Liver (tissue), 3 donors: ENCODE measurements around the gene MED20.

Source experiments
- CTCF ChIP-seq: fragments of 150-350 bp; IDR thresholded peaks from 2 replicates; pipeline ENCODE4 v1.5.1; 2017; ENCODE audit warnings: improper control_type of control experiment, low read depth, low read length; ENCODE audit not compliant: missing input control
- EGR1 ChIP-seq, 2 donors: IDR thresholded peaks; 2 replicates each; pipeline ENCODE4 v1.6.1; 2016 to 2018; ENCODE audit warnings: antibody characterized with exemption in 2 of 2, low read depth in 2 of 2
- FOXA1 ChIP-seq: IDR thresholded peaks from 2 replicates; pipeline ENCODE4 v1.6.1; 2016; ENCODE audit warnings: antibody characterized with exemption
- MAX ChIP-seq: IDR thresholded peaks from 2 replicates; pipeline ENCODE4 v1.6.1; 2016; ENCODE audit warnings: antibody characterized with exemption
- REST ChIP-seq: IDR thresholded peaks from 2 replicates; pipeline ENCODE4 v1.6.1; 2016; ENCODE audit warnings: antibody characterized with exemption, mild to moderate bottlenecking
- RXRA ChIP-seq, 2 donors: IDR thresholded peaks; 2 replicates each; pipeline ENCODE4 v1.6.1; 2017 to 2018; ENCODE audit warnings: antibody characterized with exemption in 2 of 2, mild to moderate bottlenecking in 1 of 2
- SP1 ChIP-seq: IDR thresholded peaks from 2 replicates; pipeline ENCODE4 v1.6.1; 2018; ENCODE audit warnings: antibody characterized with exemption, mild to moderate bottlenecking
- TF ChIP-seq, protein P1 (sequence below): IDR thresholded peaks from 2 replicates; pipeline ENCODE4 v1.6.1; 2016; ENCODE audit warnings: antibody characterized with exemption
- donor health status: healthy.
- donor health status: healthy.

- TF ChIP-seq FOXA1 (no peak), CTCF (no peak), REST (no peak), SP1 (no peak), EGR1 (IDR thresholded peaks at IDR 0.05; ENCODE audit: low read depth in 2 of 2) (no peak), MAX (no peak), RXRA (IDR thresholded peaks at IDR 0.05) (no peak)
- TF ChIP-seq, protein P1, sequence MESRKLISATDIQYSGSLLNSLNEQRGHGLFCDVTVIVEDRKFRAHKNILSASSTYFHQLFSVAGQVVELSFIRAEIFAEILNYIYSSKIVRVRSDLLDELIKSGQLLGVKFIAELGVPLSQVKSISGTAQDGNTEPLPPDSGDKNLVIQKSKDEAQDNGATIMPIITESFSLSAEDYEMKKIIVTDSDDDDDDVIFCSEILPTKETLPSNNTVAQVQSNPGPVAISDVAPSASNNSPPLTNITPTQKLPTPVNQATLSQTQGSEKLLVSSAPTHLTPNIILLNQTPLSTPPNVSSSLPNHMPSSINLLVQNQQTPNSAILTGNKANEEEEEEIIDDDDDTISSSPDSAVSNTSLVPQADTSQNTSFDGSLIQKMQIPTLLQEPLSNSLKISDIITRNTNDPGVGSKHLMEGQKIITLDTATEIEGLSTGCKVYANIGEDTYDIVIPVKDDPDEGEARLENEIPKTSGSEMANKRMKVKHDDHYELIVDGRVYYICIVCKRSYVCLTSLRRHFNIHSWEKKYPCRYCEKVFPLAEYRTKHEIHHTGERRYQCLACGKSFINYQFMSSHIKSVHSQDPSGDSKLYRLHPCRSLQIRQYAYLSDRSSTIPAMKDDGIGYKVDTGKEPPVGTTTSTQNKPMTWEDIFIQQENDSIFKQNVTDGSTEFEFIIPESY = no peak
Observed at GRCh38 chr6:41885930-41886329, 35.0 kb downstream of the MED20 start.
